GF-D8 (cell line): Measurements from ENCODE around the gene WASL.

Experiments used
- DNase-seq: peaks from one replicate; lab custom pipeline; 2025; lab: John Stamatoyannopoulos, UW

Gene WASL

GRCh38 chr7:123690550-123690949 is 58.3 kb downstream of the WASL start:
- DNase-seq, result no peak

- no peak for DNase-seq
These were observed 59.6 kb downstream of the WASL start for GRCh38 chr7:123689250-123689649.

- no peak for DNase-seq
These were observed 61.1 kb downstream of the WASL start for GRCh38 chr7:123687727-123688126.

- DNase-seq, result no peak
These were observed 61.6 kb downstream of the WASL start for GRCh38 chr7:123687161-123687560.

- peak; percentile 14 for DNase-seq
These were observed 66.1 kb downstream of the WASL start for GRCh38 chr7:123682690-123683089.

- no peak for DNase-seq
These were observed 67.2 kb downstream of the WASL start for GRCh38 chr7:123681561-123681960.

- no peak for DNase-seq
These were observed 68.2 kb downstream of the WASL start for GRCh38 chr7:123680580-123680979.

GRCh38 chr7:123679614-123680013 is 69.2 kb downstream of the WASL start:
- no peak for DNase-seq

- DNase-seq, result no peak
These were observed 71.6 kb downstream of the WASL start for GRCh38 chr7:123677061-123677715.

GRCh38 chr7:123675181-123675473 is 73.7 kb downstream of the WASL start:
- DNase-seq, result no peak

GRCh38 chr7:123674399-123675180 is 74.2 kb downstream of the WASL start:
- DNase-seq, result no peak

- no peak for DNase-seq
These were observed 74.9 kb downstream of the WASL start for GRCh38 chr7:123673752-123674398.

- DNase-seq, result no peak
These were observed 75.6 kb downstream of the WASL start for GRCh38 chr7:123673137-123673732.

- no peak for DNase-seq
These were observed 79.3 kb downstream of the WASL start for GRCh38 chr7:123669485-123669884.

GRCh38 chr7:123666492-123666891 is 82.3 kb downstream of the WASL start:
- no peak for DNase-seq

- no peak for DNase-seq
These were observed 82.9 kb downstream of the WASL start for GRCh38 chr7:123665896-123666295.

- no peak for DNase-seq
These were observed 83.6 kb downstream of the WASL start for GRCh38 chr7:123665157-123665556.

GRCh38 chr7:123663200-123663599 is 85.6 kb downstream of the WASL start:
- DNase-seq, result no peak

- DNase-seq, result no peak
These were observed 86.0 kb downstream of the WASL start for GRCh38 chr7:123662755-123663154.

- no peak for DNase-seq
These were observed 86.5 kb downstream of the WASL start for GRCh38 chr7:123662293-123662692.

- no peak for DNase-seq
These were observed 87.0 kb downstream of the WASL start for GRCh38 chr7:123661765-123662164.

- DNase-seq, result no peak
These were observed 88.1 kb downstream of the WASL start for GRCh38 chr7:123660514-123661354.
